ENCODE measurements around the gene RAB31. TPM values are rescaled to one million over a fixed set of nuclear protein-coding genes. Genes with fewer than 3 reads are reported as not detected.
"Not testable (repeated sequence)": the region's sequence is repeated elsewhere in the genome, so short reads cannot be mapped to it uniquely, and the experiment has no call there.

RAB31 gene
- total RNA-seq, 2 donors from 2014 or later: 4.3 to 8.0 TPM

- 89 to 92% methylated on average over 5 of the region's 5 CpGs for WGBS, 2 donors
- ATAC-seq (no peak), DNase-seq (no peak)
- Histone ChIP-seq H3K9me3 (no peaks in the 10 kb centered on the region), H3K27me3 (no peaks in the 10 kb centered on the region), H3K36me3 (replicated peaks in 1 of 2; ENCODE audit: insufficient read depth in 1 of 2, low read depth in 2 of 2) (no peaks in the 10 kb centered on the region), H3K4me3 (no peak overlapping the region), H3K4me1 (no peaks in the 10 kb centered on the region), H3K27ac (no peak overlapping the region)
- intact Hi-C loops (cut with DNase I): no loop called here
- TF ChIP-seq CTCF (IDR thresholded peaks at IDR 0.05) (no peak), POLR2A (IDR thresholded peaks at IDR 0.05) (no peak)
Observed at GRCh38 chr18:9890196-9890595, 182.1 kb downstream of the RAB31 start.

GRCh38 chr18:9890957-9891356, 182.9 kb downstream of the RAB31 start:
- TF ChIP-seq POLR2A (IDR thresholded peaks at IDR 0.05) (no peak), CTCF (IDR thresholded peaks at IDR 0.05) (no peak)
- H3K9me3 ChIP-seq: no peaks in the 10 kb centered on the region
- intact Hi-C loops (cut with DNase I): no loop called here
- no peaks in the 10 kb centered on the region for H3K36me3 ChIP-seq (replicated peaks in 1 of 2; ENCODE audit: insufficient read depth in 1 of 2, low read depth in 2 of 2)
- ATAC-seq: no peak
- H3K27me3 ChIP-seq: no peaks in the 10 kb centered on the region
- no peak for DNase-seq
- 62 to 94% methylated on average over 1 of the region's 1 CpG for WGBS, 2 donors
- no peaks in the 10 kb centered on the region for H3K4me1 ChIP-seq
- H3K4me3 ChIP-seq: no peak overlapping the region
- H3K27ac ChIP-seq: no peak overlapping the region

DNA sequence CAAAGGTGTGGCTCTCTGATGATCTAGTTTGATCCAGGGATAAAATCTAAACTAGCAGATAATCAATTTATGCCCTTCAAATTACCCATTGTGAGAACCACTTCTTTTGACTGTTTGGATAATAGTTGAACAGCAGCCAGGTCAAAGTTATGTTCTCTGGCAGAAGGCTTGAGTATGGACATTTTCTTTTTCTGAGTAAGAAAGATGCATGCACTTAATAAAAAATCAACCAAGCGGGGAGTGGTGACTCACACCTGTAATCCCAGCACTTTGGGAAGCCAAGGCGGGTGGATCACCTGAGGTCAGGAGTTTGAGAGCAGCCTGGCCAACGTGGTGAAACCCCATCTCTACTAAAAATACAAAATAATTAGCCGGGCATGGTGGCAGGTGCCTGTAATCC, 183.4 kb downstream of the RAB31 start:
- DNase-seq; H3K4me1 ChIP-seq; H3K9me3 ChIP-seq; H3K27me3 ChIP-seq; H3K36me3 ChIP-seq (replicated peaks in 1 of 2; ENCODE audit: insufficient read depth in 1 of 2, low read depth in 2 of 2); intact Hi-C loops (cut with DNase I); H3K4me3 ChIP-seq; H3K27ac ChIP-seq; ATAC-seq: not testable (repeated sequence)
- 73 to 79% methylated on average over 4 of the region's 4 CpGs for WGBS, 2 donors

DNA sequence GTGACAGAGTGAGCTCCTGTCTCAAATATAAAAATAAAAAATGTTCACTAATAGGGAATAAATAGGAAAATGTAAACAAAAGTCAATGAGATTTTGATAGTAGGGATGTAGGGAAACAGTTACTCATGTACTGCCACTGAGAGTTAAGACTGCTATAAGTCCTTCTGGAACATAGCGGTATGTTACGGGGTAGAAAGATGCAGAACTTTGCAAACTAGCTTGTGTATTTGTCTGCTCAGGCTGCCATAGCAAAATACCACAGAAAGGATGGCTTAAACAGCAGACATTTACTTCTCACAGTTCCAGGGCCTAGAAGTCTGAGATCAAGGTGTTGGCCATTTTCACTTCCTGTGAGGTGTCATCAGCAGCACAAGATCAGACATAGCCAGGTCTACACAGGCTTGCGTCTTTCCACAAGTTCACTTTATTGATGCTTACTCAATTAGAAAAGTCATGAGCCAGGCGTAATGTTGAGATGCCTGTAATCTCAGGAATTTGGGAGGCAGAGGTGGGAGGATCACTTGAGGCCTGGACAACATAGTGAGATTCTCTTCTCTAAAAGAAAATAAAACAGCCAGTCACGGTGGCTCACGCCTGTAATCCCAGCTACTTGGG, 186.5 kb downstream of the RAB31 start:
- TF ChIP-seq CTCF (IDR thresholded peaks at IDR 0.05) (no peak), POLR2A (IDR thresholded peaks at IDR 0.05) (no peak)
- Histone ChIP-seq H3K4me1 (no peaks in the 10 kb centered on the region), H3K9me3 (no peaks in the 10 kb centered on the region), H3K27me3 (no peaks in the 10 kb centered on the region), H3K36me3 (replicated peaks in 1 of 2; ENCODE audit: insufficient read depth in 1 of 2, low read depth in 2 of 2) (no peaks in the 10 kb centered on the region), H3K4me3 (no peak overlapping the region), H3K27ac (no peak overlapping the region)
- WGBS, 2 donors: 95 to 97% methylated on average over 6 of the region's 6 CpGs
- DNase-seq (no peak), ATAC-seq (no peak)
- intact Hi-C loops (cut with DNase I): no loop called here

DNA sequence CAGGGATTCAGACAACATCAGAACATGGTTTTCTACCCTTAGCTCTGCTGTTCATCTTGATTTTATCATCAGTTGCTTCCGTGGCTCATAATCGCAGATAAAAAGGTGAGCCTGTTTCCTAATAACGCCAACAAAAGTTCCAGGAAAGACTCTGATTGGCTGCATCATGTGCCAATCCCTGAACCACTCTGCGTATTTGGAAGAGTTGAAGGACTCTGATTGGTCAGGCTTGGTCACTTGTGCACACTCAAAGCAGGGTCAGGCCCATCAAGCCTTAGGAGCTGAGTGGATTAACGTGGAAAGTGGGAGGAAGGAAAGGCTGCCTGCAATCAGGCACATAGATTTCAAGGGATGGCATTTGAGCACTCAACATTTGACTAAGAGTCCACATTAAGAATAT, 189.0 kb downstream of the RAB31 start:
- ATAC-seq: no peak
- WGBS, 2 donors: 94 to 96% methylated on average over 5 of the region's 5 CpGs
- Histone ChIP-seq H3K27ac (no peak overlapping the region), H3K9me3 (no peaks in the 10 kb centered on the region), H3K36me3 (replicated peaks in 1 of 2; ENCODE audit: insufficient read depth in 1 of 2, low read depth in 2 of 2) (no peaks in the 10 kb centered on the region), H3K4me3 (no peak overlapping the region), H3K4me1 (no peaks in the 10 kb centered on the region), H3K27me3 (no peaks in the 10 kb centered on the region)
- intact Hi-C loops (cut with DNase I): no loop called here
- no peak for TF ChIP-seq CTCF (IDR thresholded peaks at IDR 0.05)
- TF ChIP-seq POLR2A (IDR thresholded peaks at IDR 0.05): no peak
- no peak for DNase-seq

- intact Hi-C loops (cut with DNase I); ATAC-seq; H3K4me1 ChIP-seq; H3K36me3 ChIP-seq (replicated peaks in 1 of 2; ENCODE audit: insufficient read depth in 1 of 2, low read depth in 2 of 2); H3K27me3 ChIP-seq; H3K9me3 ChIP-seq; DNase-seq; H3K27ac ChIP-seq; H3K4me3 ChIP-seq: not testable (repeated sequence)
- WGBS, 2 donors: 88 to 90% methylated on average over 10 of the region's 10 CpGs
Observed at GRCh38 chr18:9897787-9898291, 189.7 kb downstream of the RAB31 start.
